Omental fat pad (tissue), 4 donors: ENCODE results near the gene DNAH10. TPM values are rescaled to one million over a fixed set of nuclear protein-coding genes. Genes with fewer than 3 reads are reported as not detected.

Source experiments
- ATAC-seq: fragments of 150-250 bp; one replicate; pipeline ENCODE4 v1.9.1; 2016; ENCODE audit warnings: mild to moderate bottlenecking, moderate library complexity; ENCODE audit not compliant: low FRiP score
- DNase-seq: peaks from one replicate; pipeline ENCODE4 v3.0.0-alpha.2; 2019; ENCODE audit warnings: low spot score
- total RNA-seq, 4 donors: library from RNA; depleted of rRNA; stranded (reverse); fragments of >200 nt; gene quantifications; one replicate each; pipeline ENCODE4 v1.1.0, GENCODE V29; 2016
- TF ChIP-seq, protein P1 (sequence below), 3 donors: fragments of 450-650 bp; IDR thresholded peaks; one replicate each; pipeline ENCODE4 v1.5.1; 2016 to 2017; ENCODE audit warnings: antibody characterized with exemption in 3 of 3, mild to moderate bottlenecking in 3 of 3, moderate library complexity in 2 of 3

DNAH10 gene
- total RNA-seq, 4 donors from 2014 or later, result 0.06 to 2.3 (median 0.48) TPM; not detected in 1

DNA sequence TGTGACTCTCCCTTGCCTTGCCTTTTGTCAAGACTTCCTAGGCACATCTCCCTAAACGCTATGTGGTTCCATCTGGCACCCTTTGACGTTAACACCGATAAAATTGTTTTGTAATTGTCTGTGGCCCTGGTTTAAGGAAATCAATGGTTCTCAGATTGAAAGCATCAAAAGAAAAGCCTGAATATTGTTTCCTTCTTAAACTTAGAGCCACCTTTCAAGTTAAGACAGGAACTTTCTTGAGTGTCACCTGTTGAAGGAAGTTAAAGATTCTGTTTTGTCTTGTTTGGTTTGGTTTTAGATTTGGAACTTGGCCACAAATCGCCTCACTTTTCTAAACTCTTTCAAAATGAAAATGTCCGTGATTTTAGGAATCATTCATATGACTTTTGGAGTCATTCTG is 14.8 kb upstream of the DNAH10 start:
- no peak for DNase-seq
- TF ChIP-seq, protein P1, sequence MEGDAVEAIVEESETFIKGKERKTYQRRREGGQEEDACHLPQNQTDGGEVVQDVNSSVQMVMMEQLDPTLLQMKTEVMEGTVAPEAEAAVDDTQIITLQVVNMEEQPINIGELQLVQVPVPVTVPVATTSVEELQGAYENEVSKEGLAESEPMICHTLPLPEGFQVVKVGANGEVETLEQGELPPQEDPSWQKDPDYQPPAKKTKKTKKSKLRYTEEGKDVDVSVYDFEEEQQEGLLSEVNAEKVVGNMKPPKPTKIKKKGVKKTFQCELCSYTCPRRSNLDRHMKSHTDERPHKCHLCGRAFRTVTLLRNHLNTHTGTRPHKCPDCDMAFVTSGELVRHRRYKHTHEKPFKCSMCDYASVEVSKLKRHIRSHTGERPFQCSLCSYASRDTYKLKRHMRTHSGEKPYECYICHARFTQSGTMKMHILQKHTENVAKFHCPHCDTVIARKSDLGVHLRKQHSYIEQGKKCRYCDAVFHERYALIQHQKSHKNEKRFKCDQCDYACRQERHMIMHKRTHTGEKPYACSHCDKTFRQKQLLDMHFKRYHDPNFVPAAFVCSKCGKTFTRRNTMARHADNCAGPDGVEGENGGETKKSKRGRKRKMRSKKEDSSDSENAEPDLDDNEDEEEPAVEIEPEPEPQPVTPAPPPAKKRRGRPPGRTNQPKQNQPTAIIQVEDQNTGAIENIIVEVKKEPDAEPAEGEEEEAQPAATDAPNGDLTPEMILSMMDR (IDR thresholded peaks at IDR 0.05), result no peak
- ATAC-seq, result no peak

DNA sequence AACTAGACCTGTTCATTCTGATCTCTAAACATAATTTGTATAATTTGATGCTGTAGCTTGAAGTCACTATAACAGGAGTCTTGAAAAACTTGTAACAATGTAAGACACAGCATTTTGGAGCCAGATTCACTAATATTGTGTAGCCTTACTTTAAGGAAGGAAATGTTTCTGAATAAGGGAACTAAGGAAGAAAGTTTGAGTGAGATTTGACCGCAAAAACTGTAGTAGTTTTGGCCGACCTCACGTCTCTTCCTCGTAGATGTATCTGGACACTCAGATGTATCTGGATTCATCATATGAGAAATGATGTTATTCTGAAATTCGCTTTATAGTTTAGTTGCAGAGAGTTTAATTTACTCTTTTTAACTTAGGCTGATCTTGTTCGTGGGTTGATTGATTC is 13.9 kb upstream of the DNAH10 start:
- ATAC-seq, result no peak
- TF ChIP-seq, protein P1 (IDR thresholded peaks at IDR 0.05), result no peak
- no peak for DNase-seq

GRCh38 chr12:123748661-123749060 is 13.4 kb upstream of the DNAH10 start:
- ATAC-seq (no peak), DNase-seq (no peak)
- TF ChIP-seq, protein P1 (IDR thresholded peaks at IDR 0.05), result no peak

GRCh38 chr12:123749355-123749754 is 12.7 kb upstream of the DNAH10 start:
- DNase-seq (no peak), ATAC-seq (no peak)
- TF ChIP-seq, protein P1 (IDR thresholded peaks at IDR 0.05), result no peak

DNA sequence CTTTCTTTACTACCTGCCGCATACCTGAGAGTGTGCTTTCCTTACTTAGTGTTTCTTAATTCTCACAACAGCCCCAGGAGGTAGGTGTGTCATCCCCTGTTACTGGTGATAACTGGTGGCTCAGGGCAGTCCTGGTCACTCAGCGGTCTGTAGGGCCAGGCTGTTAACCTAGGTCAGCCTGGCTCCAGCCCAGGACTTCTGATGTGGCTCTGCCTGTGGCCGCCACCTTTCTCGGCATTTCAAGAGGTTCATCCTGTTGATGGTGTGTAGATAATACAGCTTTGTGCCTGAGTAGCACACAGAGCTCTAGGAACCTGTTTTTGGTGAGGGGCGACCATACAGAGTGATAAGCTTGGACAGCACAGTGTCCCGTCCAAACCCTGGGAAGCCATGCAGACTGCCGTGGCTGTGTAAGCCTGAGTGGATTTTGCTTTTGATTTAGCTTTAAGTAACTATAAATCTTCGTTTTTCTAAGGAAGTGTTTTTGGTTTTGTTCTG is 11.9 kb upstream of the DNAH10 start:
- no peak for ATAC-seq
- TF ChIP-seq, protein P1 (IDR thresholded peaks at IDR 0.05), result no peak

GRCh38 chr12:123752046-123752445 is 10.1 kb upstream of the DNAH10 start:
- ATAC-seq (no peak), DNase-seq (no peak)
- TF ChIP-seq, protein P1 (IDR thresholded peaks at IDR 0.05), result no peak

More for the DNA sequence above, 11.9 kb upstream of the DNAH10 start:
- no peak for DNase-seq

DNA sequence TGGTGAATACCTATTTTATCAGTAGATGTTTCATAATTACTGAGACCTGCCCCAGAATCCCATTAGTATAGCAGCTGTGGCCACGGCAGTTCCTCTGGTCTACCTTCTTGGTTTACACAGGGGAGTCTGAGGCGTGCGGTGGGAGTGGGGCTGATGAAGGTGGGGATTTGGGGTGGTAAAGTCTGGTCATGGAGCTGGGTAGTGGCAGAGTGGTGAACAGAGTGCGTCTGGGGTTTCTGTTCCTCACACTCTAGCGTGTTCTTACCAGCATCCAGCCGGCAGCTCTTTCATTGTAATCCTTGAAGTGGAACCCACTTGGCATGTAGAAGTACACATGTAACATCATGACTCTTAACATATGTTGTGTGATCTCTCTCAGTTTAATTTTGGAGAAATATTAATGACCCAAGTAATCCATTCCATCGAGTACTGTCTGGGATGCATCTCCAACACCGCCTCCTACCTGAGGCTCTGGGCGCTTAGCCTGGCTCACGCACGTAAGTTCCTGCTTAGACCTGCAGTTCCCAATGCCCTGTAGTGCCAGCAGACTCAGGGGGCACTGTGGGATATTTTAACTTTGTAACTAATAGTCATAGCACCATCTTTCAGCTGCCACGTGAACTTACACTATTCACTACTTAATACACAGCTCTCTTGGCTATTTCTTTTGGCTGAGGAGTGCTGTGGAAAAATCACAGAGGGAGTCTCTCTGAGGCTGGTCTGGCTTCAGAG is 7.9 kb upstream of the DNAH10 start:
- no peak for DNase-seq
- TF ChIP-seq, protein P1 (IDR thresholded peaks at IDR 0.05), result no peak
- no peak for ATAC-seq
